PC-3 (cell line): ENCODE measurements around the gene SLC6A1. TPM values are rescaled to one million over a fixed set of nuclear protein-coding genes. Genes with fewer than 3 reads are reported as not detected.

Experiments used
- ATAC-seq: fragments of 200-7000 bp; cut with Tn5 transposase; 2 replicates; pipeline ENCODE4 v1.9.1; 2020; ENCODE audit warnings: mild to moderate bottlenecking, moderate library complexity
- BruUV-seq: library from RNA; stranded (reverse); fragments of 400-500 nt; replicated peaks from 2 replicates; lab custom pipeline; 2021; lab: Mats Ljungman, UMichigan
- CTCF ChIA-PET: fragments of 300-600 bp; sonication (Branson Sonifier 250); formaldehyde crosslinking; loops from one replicate; lab custom pipeline; 2022; ENCODE audit warnings: antibody characterized with exemption; lab: Charles Lee
- POLR2A ChIA-PET: fragments of 300-600 bp; sonication (Branson Sonifier 250); formaldehyde crosslinking; loops from one replicate; lab custom pipeline; 2022; ENCODE audit warnings: antibody characterized with exemption; ENCODE audit not compliant: unreplicated experiment; lab: Charles Lee
- DNase-seq: peaks from one replicate; pipeline ENCODE4 v3.0.0-alpha.2; 2015
- H2AFZ ChIP-seq: fragments of 300-600 bp; sonication (generic); 2 replicates; pipeline ENCODE4 v1.6.0; 2016; ENCODE audit warnings: antibody characterized with exemption, low read length
- H3F3A ChIP-seq: fragments of 300-600 bp; sonication (generic); one replicate; pipeline ENCODE4 v1.6.0; 2017; ENCODE audit warnings: antibody characterized with exemption, low read length, control low read depth, mild to moderate bottlenecking; ENCODE audit not compliant: unreplicated experiment
- H3K27ac ChIP-seq: fragments of 300-600 bp; sonication (generic); 2 replicates; pipeline ENCODE4 v1.5.1; 2016; ENCODE audit warnings: mild to moderate bottlenecking, low read length
- H3K27me3 ChIP-seq: fragments of 300-600 bp; sonication (generic); 2 replicates; pipeline ENCODE4 v1.6.1; 2016; ENCODE audit warnings: low read length, mixed read lengths
- H3K36me3 ChIP-seq: fragments of 300-600 bp; sonication (generic); 2 replicates; pipeline ENCODE4 v1.6.1; 2016; ENCODE audit warnings: low read depth, mixed run types, low read length, mixed read lengths
- H3K4me1 ChIP-seq: fragments of 300-600 bp; sonication (generic); 2 replicates; pipeline ENCODE4 v1.5.1; 2016; ENCODE audit warnings: low read length; ENCODE audit not compliant: insufficient read depth
- H3K4me2 ChIP-seq: fragments of 300-600 bp; sonication (generic); 2 replicates; pipeline ENCODE4 v1.6.0; 2016; ENCODE audit warnings: low read length
- H3K4me3 ChIP-seq: fragments of 300-600 bp; sonication (generic); 2 replicates; pipeline ENCODE4 v1.5.1; 2016; ENCODE audit warnings: mild to moderate bottlenecking, low read length, mixed read lengths
- H3K79me2 ChIP-seq: fragments of 300-600 bp; sonication (generic); 2 replicates; pipeline ENCODE4 v1.6.1; 2017; ENCODE audit warnings: low read length, mixed read lengths
- H3K9ac ChIP-seq: fragments of 300-600 bp; sonication (generic); 2 replicates; pipeline ENCODE4 v1.6.0; 2016; ENCODE audit warnings: mild to moderate bottlenecking, low read length
- H3K9me2 ChIP-seq: fragments of 300-600 bp; sonication (generic); replicated peaks from 2 replicates; pipeline ENCODE4 v1.6.1; 2016; ENCODE audit warnings: mixed run types, low read length, mixed read lengths
- H3K9me3 ChIP-seq: fragments of 300-600 bp; sonication (generic); 2 replicates; pipeline ENCODE4 v1.6.1; 2016; ENCODE audit warnings: low read length, mixed read lengths
- H4K20me1 ChIP-seq: fragments of 300-600 bp; sonication (generic); 2 replicates; pipeline ENCODE4 v1.6.1; 2016; ENCODE audit warnings: low read length, mixed read lengths
- EZH2 ChIP-seq: fragments of 300-600 bp; sonication (generic); IDR thresholded peaks from one replicate; pipeline ENCODE4 v1.6.1; 2017; ENCODE audit warnings: antibody characterized with exemption, mild to moderate bottlenecking, low read length; ENCODE audit not compliant: unreplicated experiment
- EZH2phosphoT487 ChIP-seq: fragments of 300-600 bp; sonication (generic); IDR thresholded peaks from 2 replicates; pipeline ENCODE4 v1.6.1; 2018; ENCODE audit warnings: mild to moderate bottlenecking, antibody characterized with exemption, low read length, borderline replicate concordance
- intact Hi-C: fragments of 100-400 bp; cut with micrococcal nuclease; formaldehyde crosslinking; loops from 2 replicates; pipeline ENCODE4 v1.9.0; 2023
- total RNA-seq: library from RNA; depleted of rRNA; stranded (reverse); fragments of >200 nt; gene quantifications from 2 replicates; pipeline ENCODE4 v1.2.3, GENCODE V29; 2014
- TF ChIP-seq, protein P1 (sequence below): fragments of 300-600 bp; sonication (generic); conservative IDR thresholded peaks from 2 replicates; pipeline ENCODE4 v1.5.1; 2017; ENCODE audit warnings: antibody characterized with exemption, low read depth, mild to moderate bottlenecking, low read length

The SLC6A1 gene
- total RNA-seq, 1 experiment from 2014 or later: not detected

DNA sequence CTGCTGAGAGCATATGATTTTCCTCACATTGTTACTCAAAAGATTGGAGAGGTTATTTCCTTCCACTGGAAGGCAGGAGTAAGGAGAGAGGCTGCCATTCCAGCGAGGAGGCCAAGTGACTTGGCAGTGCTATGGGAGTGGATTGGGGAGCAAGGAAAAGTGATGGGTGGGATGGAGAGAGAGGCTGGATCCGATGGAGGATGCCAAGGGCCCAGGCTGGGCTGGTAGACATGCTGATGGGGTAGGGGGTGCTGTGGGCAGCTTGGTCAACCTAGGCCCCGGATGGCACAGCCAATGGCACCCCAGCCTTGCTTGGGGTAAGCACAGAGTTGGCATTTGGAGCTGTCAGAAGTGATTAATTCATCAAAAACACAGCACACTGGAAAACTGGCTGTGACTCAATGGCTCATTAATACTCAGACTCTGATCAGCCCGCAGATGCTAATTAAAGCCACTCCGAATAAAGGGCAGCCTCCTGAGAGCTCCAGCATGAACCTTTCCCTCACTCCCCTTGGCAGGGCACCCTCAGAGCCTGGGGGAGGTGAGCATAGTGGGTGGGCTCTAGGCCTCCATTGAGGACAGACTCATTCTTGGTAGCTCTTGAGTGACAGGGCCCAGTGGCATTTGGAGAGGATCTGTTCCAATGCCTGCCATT lies 22.1 kb upstream of the SLC6A1 start:
- Histone ChIP-seq H4K20me1 (no peaks in the 10 kb centered on the region), H3F3A (no peaks in the 10 kb centered on the region), H3K27me3 (peaks cover 74% of the 10 kb centered on the region), H3K9me2 (no peaks in the 10 kb centered on the region), H3K9ac (no peak overlapping the region), H2AFZ (no peak overlapping the region), H3K27ac (no peak overlapping the region), H3K79me2 (no peaks in the 10 kb centered on the region), H3K4me1 (no peaks in the 10 kb centered on the region), H3K36me3 (no peaks in the 10 kb centered on the region), H3K4me3 (no peak overlapping the region), H3K9me3 (no peaks in the 10 kb centered on the region), H3K4me2 (no peak overlapping the region)
- ChIA-PET POLR2A (no interaction called here), CTCF (interaction anchor here (0.6 kb wide), 2 partner anchors 12 to 25 kb away, joined by 3 read pairs; no protein-coding TSS in a partner anchor)
- no peak for ATAC-seq
- TF ChIP-seq, protein P1, sequence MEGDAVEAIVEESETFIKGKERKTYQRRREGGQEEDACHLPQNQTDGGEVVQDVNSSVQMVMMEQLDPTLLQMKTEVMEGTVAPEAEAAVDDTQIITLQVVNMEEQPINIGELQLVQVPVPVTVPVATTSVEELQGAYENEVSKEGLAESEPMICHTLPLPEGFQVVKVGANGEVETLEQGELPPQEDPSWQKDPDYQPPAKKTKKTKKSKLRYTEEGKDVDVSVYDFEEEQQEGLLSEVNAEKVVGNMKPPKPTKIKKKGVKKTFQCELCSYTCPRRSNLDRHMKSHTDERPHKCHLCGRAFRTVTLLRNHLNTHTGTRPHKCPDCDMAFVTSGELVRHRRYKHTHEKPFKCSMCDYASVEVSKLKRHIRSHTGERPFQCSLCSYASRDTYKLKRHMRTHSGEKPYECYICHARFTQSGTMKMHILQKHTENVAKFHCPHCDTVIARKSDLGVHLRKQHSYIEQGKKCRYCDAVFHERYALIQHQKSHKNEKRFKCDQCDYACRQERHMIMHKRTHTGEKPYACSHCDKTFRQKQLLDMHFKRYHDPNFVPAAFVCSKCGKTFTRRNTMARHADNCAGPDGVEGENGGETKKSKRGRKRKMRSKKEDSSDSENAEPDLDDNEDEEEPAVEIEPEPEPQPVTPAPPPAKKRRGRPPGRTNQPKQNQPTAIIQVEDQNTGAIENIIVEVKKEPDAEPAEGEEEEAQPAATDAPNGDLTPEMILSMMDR: no peak
- TF ChIP-seq EZH2phosphoT487: no peak
- TF ChIP-seq EZH2: no peak
- intact Hi-C loops: no loop called here
- no TSS peak for BruUV-seq
- no peak for DNase-seq

DNA sequence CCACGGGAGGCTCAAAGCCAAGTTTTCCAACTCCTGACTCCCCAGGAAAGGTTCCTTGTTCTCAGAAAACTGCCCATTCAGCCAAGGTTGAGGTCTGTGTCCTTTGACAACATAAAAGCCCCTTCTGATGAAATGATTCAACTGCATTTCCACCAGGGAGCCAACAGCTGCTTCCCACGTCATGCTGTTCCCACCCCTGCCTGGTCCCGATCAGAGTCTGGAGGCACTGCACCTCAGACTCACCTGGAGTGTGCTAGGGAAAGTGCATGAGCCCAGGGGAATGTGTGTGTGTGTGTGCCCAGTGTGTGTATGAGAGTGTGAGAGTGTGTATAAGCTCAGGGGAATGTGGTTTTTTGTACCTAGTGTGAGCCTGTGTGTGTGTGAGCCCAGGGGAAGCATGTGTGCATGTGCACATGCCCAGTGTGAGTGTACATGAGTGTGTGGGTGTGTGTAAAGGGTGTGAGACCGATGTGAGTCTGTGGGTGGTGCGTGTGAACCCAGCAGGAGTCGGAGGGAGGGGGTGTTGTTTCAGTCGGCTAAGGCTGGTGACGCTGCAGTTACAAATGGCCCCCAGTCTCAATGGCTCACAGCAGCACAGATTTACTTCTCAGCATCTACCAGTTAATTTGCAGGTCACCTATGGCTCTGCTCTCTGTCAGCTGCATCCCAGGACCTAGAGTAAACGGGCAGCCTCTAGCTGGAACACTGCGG lies 20.3 kb upstream of the SLC6A1 start:
- TF ChIP-seq EZH2 (no peak), EZH2phosphoT487 (no peak)
- TF ChIP-seq, protein P1: no peak
- no peaks in the 10 kb centered on the region for H3K9me2 ChIP-seq
- BruUV-seq: no TSS peak
- no peaks in the 10 kb centered on the region for H3K9me3 ChIP-seq
- H3K9ac ChIP-seq: no peak overlapping the region
- H3K4me2 ChIP-seq: no peak overlapping the region
- no peaks in the 10 kb centered on the region for H4K20me1 ChIP-seq
- ChIA-PET POLR2A (no interaction called here), CTCF (no interaction called here)
- DNase-seq (no peak), ATAC-seq (no peak)
- no peaks in the 10 kb centered on the region for H3F3A ChIP-seq
- H3K27ac ChIP-seq: no peak overlapping the region
- H3K79me2 ChIP-seq: no peaks in the 10 kb centered on the region
- no peak overlapping the region for H2AFZ ChIP-seq
- no peak overlapping the region for H3K4me3 ChIP-seq
- no peaks in the 10 kb centered on the region for H3K4me1 ChIP-seq
- intact Hi-C loops: no loop called here
- no peaks in the 10 kb centered on the region for H3K36me3 ChIP-seq
- peaks cover 57% of the 10 kb centered on the region for H3K27me3 ChIP-seq
